GM23338 (cell line): ENCODE data around the gene TMEM236. TPM values are rescaled to one million over a fixed set of nuclear protein-coding genes. Genes with fewer than 3 reads are reported as not detected.

ENCODE experiments used
- ATAC-seq: fragments of 200-7000 bp; cut with Tn5 transposase; 3 replicates; pipeline ENCODE4 v1.9.1; 2020
- DNase-seq: peaks from one replicate; pipeline ENCODE4 v3.0.0-alpha.2; 2015; ENCODE audit warnings: low spot score
- H2AFZ ChIP-seq: fragments of 200-600 bp; sonication (generic); 2 replicates; pipeline ENCODE4 v1.8.0; 2016; ENCODE audit warnings: antibody characterized with exemption, mild to moderate bottlenecking, moderate library complexity
- H3F3A ChIP-seq: fragments of 200-600 bp; sonication (generic); replicated peaks from 2 replicates; pipeline ENCODE4 v1.8.0; 2017; ENCODE audit warnings: antibody characterized with exemption, mixed run types, low read depth
- H3K27ac ChIP-seq: fragments of 200-600 bp; sonication (generic); 2 replicates; pipeline ENCODE4 v1.6.1; 2016; ENCODE audit warnings: low read depth
- H3K27me3 ChIP-seq: fragments of 200-600 bp; sonication (generic); 2 replicates; pipeline ENCODE4 v1.8.0; 2016; ENCODE audit warnings: mild to moderate bottlenecking, mixed run types, moderate library complexity; ENCODE audit not compliant: insufficient read depth
- H3K36me3 ChIP-seq: fragments of 200-600 bp; sonication (generic); 2 replicates; pipeline ENCODE4 v1.8.0; 2016; ENCODE audit warnings: mild to moderate bottlenecking; ENCODE audit not compliant: insufficient read depth
- H3K4me1 ChIP-seq: fragments of 200-600 bp; sonication (generic); 2 replicates; pipeline ENCODE4 v1.8.0; 2016; ENCODE audit warnings: mild to moderate bottlenecking, moderate library complexity; ENCODE audit not compliant: insufficient read depth
- H3K4me2 ChIP-seq: fragments of 200-600 bp; sonication (generic); 2 replicates; pipeline ENCODE4 v1.7.1; 2017; ENCODE audit warnings: mixed run types
- H3K4me3 ChIP-seq: fragments of 200-600 bp; sonication (generic); 2 replicates; pipeline ENCODE4 v1.6.1; 2016; ENCODE audit warnings: mixed run types
- H3K79me2 ChIP-seq: fragments of 200-600 bp; sonication (generic); replicated peaks from 2 replicates; pipeline ENCODE4 v1.8.0; 2017; ENCODE audit warnings: mild to moderate bottlenecking; ENCODE audit not compliant: insufficient read depth
- H3K9me2 ChIP-seq: fragments of 200-600 bp; sonication (generic); 2 replicates; pipeline ENCODE4 v1.8.0; 2017; ENCODE audit not compliant: insufficient read depth
- H4K20me1 ChIP-seq: fragments of 200-600 bp; sonication (generic); replicated peaks from 2 replicates; pipeline ENCODE4 v1.8.0; 2017; ENCODE audit warnings: mild to moderate bottlenecking; ENCODE audit not compliant: insufficient read depth
- H3K27ac Mint-ChIP-seq: 2 replicates; pipeline ENCODE4 v1.8.0; 2020; ENCODE audit warnings: inconsistent platforms, mild to moderate bottlenecking, moderate library complexity, mixed read lengths
- H3K27me3 Mint-ChIP-seq: 3 replicates; pipeline ENCODE4 v1.8.0; 2022; ENCODE audit warnings: low read depth, mild to moderate bottlenecking, moderate library complexity, mixed read lengths, inconsistent platforms; ENCODE audit not compliant: insufficient read depth, poor library complexity
- H3K36me3 Mint-ChIP-seq: 3 replicates; pipeline ENCODE4 v1.8.0; 2021; ENCODE audit warnings: low read depth, mild to moderate bottlenecking, inconsistent platforms, moderate library complexity, mixed read lengths
- H3K4me1 Mint-ChIP-seq: 3 replicates; pipeline ENCODE4 v1.8.0; 2020; ENCODE audit warnings: mild to moderate bottlenecking, inconsistent platforms, mixed read lengths
- H3K4me3 Mint-ChIP-seq: 3 replicates; pipeline ENCODE4 v1.8.0; 2021; ENCODE audit warnings: moderate library complexity, mild to moderate bottlenecking, inconsistent platforms, mixed read lengths
- H3K9me3 Mint-ChIP-seq: 3 replicates; pipeline ENCODE4 v1.8.0; 2020; ENCODE audit warnings: moderate library complexity, mild to moderate bottlenecking, inconsistent platforms, mixed read lengths
- CREB1 ChIP-seq: fragments of 250-450 bp; sonication (Bioruptor Pico); IDR thresholded peaks from 2 replicates; pipeline ENCODE4 v1.5.0; 2020; ENCODE audit warnings: low read depth, mild to moderate bottlenecking, moderate library complexity
- CTCF ChIP-seq, 2 experiments: fragments of 200-600 bp in 1 of 2; sonication (generic) in 1 of 2; conservative IDR thresholded peaks; 2 replicates each; pipeline versions ENCODE4 v1.5.1 to v1.6.1; 2016 to 2017; ENCODE audit warnings: antibody characterized with exemption in 2 of 2, low read depth in 2 of 2, mild to moderate bottlenecking in 2 of 2, moderate library complexity in 1 of 2
- EZH2 ChIP-seq: fragments of 200-600 bp; sonication (generic); IDR thresholded peaks from one replicate; pipeline ENCODE4 v1.8.0; 2017; ENCODE audit warnings: antibody characterized with exemption, mild to moderate bottlenecking, low read depth; ENCODE audit not compliant: unreplicated experiment
- EZH2phosphoT487 ChIP-seq: fragments of 200-600 bp; sonication (generic); IDR thresholded peaks from one replicate; pipeline ENCODE4 v1.8.1; 2018; ENCODE audit warnings: antibody characterized with exemption; ENCODE audit not compliant: unreplicated experiment
- JUNB ChIP-seq: IDR thresholded peaks from one replicate; pipeline ENCODE4 v1.6.1; 2016; ENCODE audit warnings: antibody characterized with exemption; ENCODE audit not compliant: unreplicated experiment
- POLR2AphosphoS5 ChIP-seq: IDR thresholded peaks from 2 replicates; pipeline ENCODE4 v1.6.1; 2016; ENCODE audit warnings: antibody characterized with exemption, low read depth
- STAT1 ChIP-seq: IDR thresholded peaks from one replicate; pipeline ENCODE4 v1.6.1; 2016; ENCODE audit warnings: antibody characterized with exemption; ENCODE audit not compliant: unreplicated experiment
- ZNF114 ChIP-seq: fragments of 250-450 bp; sonication (Bioruptor Pico); IDR thresholded peaks from 2 replicates; pipeline ENCODE4 v1.5.0; 2020; ENCODE audit warnings: mild to moderate bottlenecking, moderate library complexity
- ZNF331 ChIP-seq: fragments of 250-450 bp; sonication (Bioruptor Pico); IDR thresholded peaks from 2 replicates; pipeline ENCODE4 v1.5.0; 2020; ENCODE audit warnings: low read depth, mild to moderate bottlenecking, moderate library complexity
- ZNF462 ChIP-seq: fragments of 250-450 bp; sonication (Bioruptor Pico); IDR thresholded peaks from 2 replicates; pipeline ENCODE4 v1.5.0; 2020; ENCODE audit warnings: mild to moderate bottlenecking, moderate library complexity
- polyA plus RNA-seq: library from polyadenylated mRNA; unstranded; fragments of >200 nt; fragmentation: Nextera tagmentation; extraction: Ambion mirVana; gene quantifications from 2 replicates; pipeline ENCODE4 v1.2.1, GENCODE V29; 2016
- total RNA-seq: library from RNA; depleted of rRNA; stranded (reverse); fragments of >200 nt; shearing (Covaris generic); gene quantifications from 2 replicates; pipeline ENCODE4 v1.2.3, GENCODE V29; 2014

The TMEM236 gene
- total and polyA plus RNA-seq, 2 experiments from 2014 or later, result 0.03 TPM

DNA sequence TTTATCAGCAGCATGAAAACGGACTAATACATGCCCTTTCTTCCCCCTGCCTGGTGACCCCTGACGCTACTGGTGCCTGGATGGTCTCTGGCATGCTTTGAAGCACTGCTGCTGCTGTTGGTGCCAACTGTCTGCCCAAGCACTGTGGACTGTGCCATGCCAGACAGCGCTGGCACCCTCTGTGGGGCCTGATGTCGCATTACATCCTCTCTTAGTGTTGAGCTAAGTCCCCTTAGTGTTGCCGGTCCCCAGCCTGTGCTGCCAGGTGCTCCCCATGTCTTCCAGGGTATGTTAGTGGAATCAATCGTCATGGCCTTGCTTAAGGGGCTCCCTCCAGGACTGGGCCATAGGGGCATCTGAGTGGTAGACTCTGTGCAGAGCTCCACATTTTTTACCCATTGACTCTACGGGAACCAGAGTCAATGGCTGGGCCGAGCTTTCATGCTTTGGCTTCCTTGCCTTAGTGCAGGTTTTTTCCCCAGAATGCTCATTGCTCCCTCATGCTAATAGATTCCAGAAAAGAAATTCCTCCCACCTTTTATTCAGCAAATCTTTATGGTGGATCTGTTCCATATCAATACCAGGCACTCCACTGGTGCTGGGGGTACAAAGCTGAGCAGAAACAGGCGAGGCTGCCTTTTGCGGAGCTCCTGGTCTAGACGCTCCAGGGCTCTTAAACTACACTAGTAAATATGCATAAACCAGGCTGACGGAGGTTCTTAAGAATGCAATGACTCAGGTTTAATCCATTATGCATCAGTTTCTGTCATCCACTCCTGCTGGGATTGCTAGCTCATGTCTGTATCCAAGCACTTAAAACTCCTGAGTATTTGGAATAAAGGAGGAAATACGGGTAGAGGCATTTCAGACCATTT is 35.3 kb downstream of the TMEM236 start:
- H3K27ac ChIP-seq, result no peak overlapping the region
- Mint-ChIP-seq H3K4me1 (peaks cover 6% of the 10 kb centered on the region; the same call in 2 of the 3 replicates), H3K27ac (peak overlapping the region; percentile 83; the same call in 1 of the 2 replicates), H3K4me3 (no peak overlapping the region), H3K36me3 (no peaks in the 10 kb centered on the region), H3K27me3 (peaks cover 2% of the 10 kb centered on the region), H3K9me3 (no peaks in the 10 kb centered on the region)
- DNase-seq (peak; percentile 71), ATAC-seq (peak; percentile 67)
- H3K4me1 ChIP-seq, result no peaks in the 10 kb centered on the region
- H3K4me2 ChIP-seq, result no peak overlapping the region
- TF ChIP-seq CTCF (conservative IDR thresholded peaks at IDR 0.05; ENCODE audit: low read depth in 2 of 2) (peak in 1 of 2 experiments; percentile 22; a peak in 2 of 4 replicates), EZH2 (no peak)
- H4K20me1 ChIP-seq, result no peaks in the 10 kb centered on the region
- no peaks in the 10 kb centered on the region for H3K9me2 ChIP-seq
- no peak overlapping the region for H2AFZ ChIP-seq
- no peaks in the 10 kb centered on the region for H3K79me2 ChIP-seq
- no peak overlapping the region for H3K4me3 ChIP-seq
- H3K27me3 ChIP-seq, result no peaks in the 10 kb centered on the region
- no peaks in the 10 kb centered on the region for H3K36me3 ChIP-seq
- no peaks in the 10 kb centered on the region for H3F3A ChIP-seq

- Histone ChIP-seq H3K4me3 (no peak overlapping the region), H3K79me2 (no peaks in the 10 kb centered on the region), H3F3A (no peaks in the 10 kb centered on the region), H3K27me3 (no peaks in the 10 kb centered on the region), H3K9me2 (no peaks in the 10 kb centered on the region), H4K20me1 (no peaks in the 10 kb centered on the region), H3K4me1 (no peaks in the 10 kb centered on the region), H3K36me3 (no peaks in the 10 kb centered on the region), H3K27ac (no peak overlapping the region), H2AFZ (no peak overlapping the region), H3K4me2 (no peak overlapping the region)
- H3K4me3 Mint-ChIP-seq, result no peak overlapping the region
- ATAC-seq (no peak), DNase-seq (no peak)
- H3K27me3 Mint-ChIP-seq, result no peaks in the 10 kb centered on the region
- TF ChIP-seq STAT1 (no peak), ZNF114 (CRISPR knock-in tag) (no peak), EZH2phosphoT487 (no peak), JUNB (no peak), CREB1 (CRISPR knock-in tag) (no peak), EZH2 (no peak), ZNF462 (no peak), ZNF331 (CRISPR knock-in tag) (no peak), POLR2AphosphoS5 (no peak)
- H3K27ac Mint-ChIP-seq, result no peak overlapping the region; the same call in 1 of the 2 replicates
- peaks cover 6% of the 10 kb centered on the region; the same call in 2 of the 3 replicates for H3K4me1 Mint-ChIP-seq
- no peaks in the 10 kb centered on the region for H3K9me3 Mint-ChIP-seq
- no peaks in the 10 kb centered on the region for H3K36me3 Mint-ChIP-seq
Measured at GRCh38 chr10:17788646-17789045, 36.6 kb downstream of the TMEM236 start.
